ENCODE results near the gene EDRF1. TPM values are rescaled to one million over a fixed set of nuclear protein-coding genes. Genes with fewer than 3 reads are reported as not detected.

The EDRF1 gene
- total and polyA plus RNA-seq, 2 of the 4 experiments (the other 2 are of a cell fraction): 17.0 to 24.9 TPM

DNA sequence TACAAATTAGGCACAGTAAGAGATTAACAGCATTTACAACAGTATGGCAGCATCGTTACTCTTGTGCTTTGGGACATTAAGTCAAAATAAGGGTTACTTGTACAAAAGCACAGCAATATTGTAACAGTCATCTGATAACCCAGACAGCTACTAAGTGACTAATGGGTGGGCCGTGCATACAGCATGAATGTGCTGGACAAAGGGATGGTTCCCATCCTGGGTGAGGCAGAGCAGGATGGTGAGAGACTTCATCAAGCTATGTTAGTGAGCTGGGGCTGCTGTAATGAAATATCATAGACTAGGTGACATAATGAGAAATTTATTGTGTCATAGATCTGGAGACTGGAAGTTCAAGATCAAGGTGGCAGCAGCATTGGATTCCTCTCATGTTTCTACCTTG lies 25.4 kb downstream of the EDRF1 start:
- H3K9me1 ChIP-seq (ENCODE audit: insufficient read depth, low read length): no peaks in the 10 kb centered on the region; the same call in 1 of the 2 replicates
- H2AFZ ChIP-seq (replicated peaks; ENCODE audit: low read length, poor library complexity): no peak overlapping the region
- H3K4me3 ChIP-seq (ENCODE audit: insufficient read depth, low read depth, low read length): no peak overlapping the region
- no peaks in the 10 kb centered on the region for H3K4me1 ChIP-seq (ENCODE audit: control insufficient read depth, insufficient read depth, low read length)
- ChIA-PET CTCF (no interaction called here), POLR2A (ENCODE audit: unreplicated experiment) (no interaction called here)
- no peaks in the 10 kb centered on the region for H3K27me3 ChIP-seq (ENCODE audit: control insufficient read depth, insufficient read depth, low read length)
- H3K9ac ChIP-seq (ENCODE audit: low read depth, low read length): no peak overlapping the region
- in situ Hi-C loops (cut with MboI; ENCODE audit: low sequenced_read_pairs) (loop anchor here (25.0 kb wide), 1 partner anchor 933 kb away; the partner anchor contains the start of gene ABRAXAS2), dilution Hi-C loops (cut with HindIII; ENCODE audit: low sequenced_read_pairs, unreplicated experiment) (no loop called here), intact Hi-C loops (cut with micrococcal nuclease) (no loop called here)
- peaks cover 56% of the 10 kb centered on the region for H3K36me3 ChIP-seq (ENCODE audit: control insufficient read depth, insufficient read depth, low read length)
- no peaks in the 10 kb centered on the region for H3K79me1 ChIP-seq (ENCODE audit: low read depth in 1 of 2, low read length in 2 of 2)
- no peak overlapping the region for H3K14ac ChIP-seq (replicated peaks; ENCODE audit: low read depth, low read length)
- TF ChIP-seq POLR2A (IDR thresholded peaks at IDR 0.05; ENCODE audit: low read depth, low read length) (no peak), ELK1 (IDR thresholded peaks at IDR 0.05; ENCODE audit: borderline replicate concordance, low read depth, low read length) (no peak), MAZ (IDR thresholded peaks at IDR 0.05; ENCODE audit: borderline replicate concordance, low read depth, low read length) (no peak), SMC3 (IDR thresholded peaks at IDR 0.05; ENCODE audit: low read depth, low read length) (no peak), FOS (IDR thresholded peaks at IDR 0.05; ENCODE audit: low read depth, low read length) (no peak), RCOR1 (IDR thresholded peaks at IDR 0.05; ENCODE audit: insufficient replicate concordance, low read length) (no peak), BHLHE40 (IDR thresholded peaks at IDR 0.05; ENCODE audit: low read depth, low read length) (no peak), CTCF (conservative IDR thresholded peaks at IDR 0.05; ENCODE audit: low read depth, low read length) (no peak), RAD21 (IDR thresholded peaks at IDR 0.05; ENCODE audit: low read length) (no peak), MXI1 (IDR thresholded peaks at IDR 0.05; ENCODE audit: borderline replicate concordance, low read depth, low read length) (no peak), MAFK (IDR thresholded peaks at IDR 0.05; ENCODE audit: low read depth, low read length) (no peak), NFE2L2 (IDR thresholded peaks at IDR 0.05; ENCODE audit: low read depth, low read length) (no peak), RFX5 (IDR thresholded peaks at IDR 0.05; ENCODE audit: low read depth, low read length) (no peak), USF2 (IDR thresholded peaks at IDR 0.05; ENCODE audit: low read depth, low read length) (no peak)
- H4K5ac ChIP-seq (ENCODE audit: low read depth, low read length): no peak overlapping the region
- ATAC-seq (ENCODE audit: low read depth): no peak
- no CpG with 5 or more reads among the region's 2 CpGs for WGBS, 2 experiments (ENCODE audit: extremely low coverage in 2 of 2, insufficient read length in 1 of 2)
- no peaks in the 10 kb centered on the region for H4K20me1 ChIP-seq (ENCODE audit: insufficient read depth, low read length)
- no peak overlapping the region for H3K23ac ChIP-seq (ENCODE audit: low read depth, low read length)
- no peak overlapping the region for H3K56ac ChIP-seq (ENCODE audit: extremely low read depth, insufficient read depth, low read length)
- H4K91ac ChIP-seq (ENCODE audit: insufficient read depth, low read depth, low read length): no peak overlapping the region
- no peak overlapping the region for H3K18ac ChIP-seq (ENCODE audit: low read depth, low read length)
- H2BK120ac ChIP-seq (ENCODE audit: low read depth, low read length): no peak overlapping the region
- no peaks in the 10 kb centered on the region for H3K9me3 ChIP-seq (ENCODE audit: control insufficient read depth, insufficient read depth, low read length)
- H3K4ac ChIP-seq (ENCODE audit: low read depth, low read length): no peak overlapping the region
- no peak overlapping the region for H2BK5ac ChIP-seq (ENCODE audit: low read depth, low read length, poor library complexity, severe bottlenecking)
- H2BK15ac ChIP-seq (ENCODE audit: low read depth, low read length): no peak overlapping the region
- no peak for DNase-seq
- no peak overlapping the region for H3K4me2 ChIP-seq (ENCODE audit: low read depth, low read length)
- H2BK20ac ChIP-seq (ENCODE audit: low read depth, low read length): no peak overlapping the region
- no peak overlapping the region for H3K27ac ChIP-seq (ENCODE audit: insufficient read depth, low read length)
- no peak overlapping the region for H2AK5ac ChIP-seq (ENCODE audit: low read depth, low read length)
- no TSS peak for BruUV-seq (replicated peaks)
- H2AK9ac ChIP-seq (replicated peaks; ENCODE audit: low read depth, low read length, poor library complexity): no peak overlapping the region
- H4K8ac ChIP-seq (ENCODE audit: low read depth in 2 of 2, low read length in 2 of 2): no peak overlapping the region

Measured in IMR-90 (cell line).